Right lobe of liver (tissue), 4 donors: ENCODE measurements around the gene HLA-DMB.

Source experiments
- CTCF ChIP-seq, 4 donors: fragments of 200-600 bp in 3 of 4; fragments of 450-650 bp in 1 of 4; IDR thresholded peaks; one replicate each; pipeline versions ENCODE4 v1.5.1 to v1.8.0; 2016 to 2022; ENCODE audit warnings: antibody characterized with exemption in 4 of 4, mild to moderate bottlenecking in 2 of 4
- POLR2A ChIP-seq: fragments of 450-650 bp; IDR thresholded peaks from one replicate; pipeline ENCODE4 v1.6.1; 2017; ENCODE audit warnings: antibody characterized with exemption, mild to moderate bottlenecking
- donor health status: DM: no; HTN: no; CAD: no.
- donor health status: DM: no; HTN: no; CAD: no.
- donor health status: DM: no; HTN: yes; CAD: no.

DNA sequence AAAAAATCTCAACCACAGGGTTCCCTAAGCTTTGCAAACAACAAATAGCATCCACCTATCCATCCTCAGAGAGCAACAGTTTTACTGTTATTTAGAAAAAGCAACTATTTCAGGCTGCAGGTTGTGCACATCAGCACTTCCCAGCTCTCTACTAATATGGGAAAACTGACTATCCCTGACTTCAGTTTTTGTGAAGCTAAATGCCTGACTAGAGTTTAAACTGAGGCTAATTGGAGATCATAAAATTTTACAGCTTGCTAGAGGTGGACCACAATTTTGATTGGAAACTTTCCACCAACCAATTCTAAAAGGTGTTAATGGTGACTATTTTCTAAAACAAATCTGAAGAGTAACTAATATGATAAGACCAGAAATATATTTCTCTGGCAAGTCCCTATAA is 36.9 kb downstream of the HLA-DMB start:
- no peak for TF ChIP-seq CTCF (IDR thresholded peaks at IDR 0.05)
- no peak for TF ChIP-seq POLR2A
